ENCODE measurements around the gene OR52E6.

OR52E6 gene

GRCh38 chr11:5847711-5848110 is 6.0 kb upstream of the OR52E6 start:
- no peak for TF ChIP-seq REST (IDR thresholded peaks at IDR 0.05; ENCODE audit: low read depth)
- no peak for TF ChIP-seq YY1 (IDR thresholded peaks at IDR 0.05; ENCODE audit: low read depth)
- TF ChIP-seq CEBPB (IDR thresholded peaks at IDR 0.05) = no peak
- no peak for TF ChIP-seq EP300 (IDR thresholded peaks at IDR 0.05; ENCODE audit: borderline replicate concordance)

- TF ChIP-seq RAD21 (IDR thresholded peaks at IDR 0.05; ENCODE audit: low read depth) = no peak
- TF ChIP-seq CEBPB (IDR thresholded peaks at IDR 0.05) = no peak
- TF ChIP-seq EP300 (IDR thresholded peaks at IDR 0.05; ENCODE audit: borderline replicate concordance) = no peak
- TF ChIP-seq EGR1 (IDR thresholded peaks at IDR 0.05) = no peak
- TF ChIP-seq TEAD4 (IDR thresholded peaks at IDR 0.05) = no peak
- TF ChIP-seq MAX (IDR thresholded peaks at IDR 0.05) = no peak
- TF ChIP-seq TAF1 (IDR thresholded peaks at IDR 0.05; ENCODE audit: low read depth) = no peak
- no peak for TF ChIP-seq FOXM1 (IDR thresholded peaks at IDR 0.05; ENCODE audit: borderline replicate concordance, low read depth)
- TF ChIP-seq TCF12 (IDR thresholded peaks at IDR 0.05; ENCODE audit: low read depth) = no peak
- TF ChIP-seq USF1 (IDR thresholded peaks at IDR 0.05) = no peak
- TF ChIP-seq CREB1 (IDR thresholded peaks at IDR 0.05; ENCODE audit: low read depth) = no peak
Measured at GRCh38 chr11:5846701-5847100, 5.0 kb upstream of the OR52E6 start.

- TF ChIP-seq TEAD4 (IDR thresholded peaks at IDR 0.05) = no peak
- TF ChIP-seq YY1 (IDR thresholded peaks at IDR 0.05; ENCODE audit: low read depth) = no peak
- TF ChIP-seq USF1 (IDR thresholded peaks at IDR 0.05) = no peak
- TF ChIP-seq EGR1 (IDR thresholded peaks at IDR 0.05) = no peak
- TF ChIP-seq ZBTB7A (IDR thresholded peaks at IDR 0.05; ENCODE audit: low read depth) = no peak
- TF ChIP-seq RAD21 (IDR thresholded peaks at IDR 0.05; ENCODE audit: low read depth) = no peak
- TF ChIP-seq CEBPB (IDR thresholded peaks at IDR 0.05) = no peak
- no peak for TF ChIP-seq FOXM1 (IDR thresholded peaks at IDR 0.05; ENCODE audit: borderline replicate concordance, low read depth)
- TF ChIP-seq TCF12 (IDR thresholded peaks at IDR 0.05; ENCODE audit: low read depth) = no peak
- TF ChIP-seq REST (IDR thresholded peaks at IDR 0.05; ENCODE audit: low read depth) = no peak
- no peak for TF ChIP-seq TAF1 (IDR thresholded peaks at IDR 0.05; ENCODE audit: low read depth)
- TF ChIP-seq CREB1 (IDR thresholded peaks at IDR 0.05; ENCODE audit: low read depth) = no peak
- no peak for TF ChIP-seq EP300 (IDR thresholded peaks at IDR 0.05; ENCODE audit: borderline replicate concordance)
- no peak for TF ChIP-seq MAX (IDR thresholded peaks at IDR 0.05)
- no peak for TF ChIP-seq NFIC (IDR thresholded peaks at IDR 0.05)
Measured at GRCh38 chr11:5837695-5838094, 4.0 kb downstream of the OR52E6 start.

- TF ChIP-seq MAX (IDR thresholded peaks at IDR 0.05) = no peak
- no peak for TF ChIP-seq EP300 (IDR thresholded peaks at IDR 0.05; ENCODE audit: borderline replicate concordance)
- TF ChIP-seq ZBTB7A (IDR thresholded peaks at IDR 0.05; ENCODE audit: low read depth) = no peak
- no peak for TF ChIP-seq USF1 (IDR thresholded peaks at IDR 0.05)
- no peak for TF ChIP-seq FOXM1 (IDR thresholded peaks at IDR 0.05; ENCODE audit: borderline replicate concordance, low read depth)
- TF ChIP-seq NFIC (IDR thresholded peaks at IDR 0.05) = no peak
- no peak for TF ChIP-seq TCF12 (IDR thresholded peaks at IDR 0.05; ENCODE audit: low read depth)
- TF ChIP-seq EGR1 (IDR thresholded peaks at IDR 0.05) = no peak
Measured at GRCh38 chr11:5833446-5833845, 8.3 kb downstream of the OR52E6 start.

GRCh38 chr11:5831196-5831829 is 10.4 kb downstream of the OR52E6 start:
- no peak for TF ChIP-seq CREB1 (IDR thresholded peaks at IDR 0.05; ENCODE audit: low read depth)
- TF ChIP-seq YY1 (IDR thresholded peaks at IDR 0.05; ENCODE audit: low read depth) = no peak
- TF ChIP-seq EGR1 (IDR thresholded peaks at IDR 0.05) = no peak
- TF ChIP-seq RAD21 (IDR thresholded peaks at IDR 0.05; ENCODE audit: low read depth) = no peak
- no peak for TF ChIP-seq MAX (IDR thresholded peaks at IDR 0.05)
- no peak for TF ChIP-seq REST (IDR thresholded peaks at IDR 0.05; ENCODE audit: low read depth)
- TF ChIP-seq ZBTB7A (IDR thresholded peaks at IDR 0.05; ENCODE audit: low read depth) = no peak
- TF ChIP-seq EP300 (IDR thresholded peaks at IDR 0.05; ENCODE audit: borderline replicate concordance) = no peak
- TF ChIP-seq TAF1 (IDR thresholded peaks at IDR 0.05; ENCODE audit: low read depth) = no peak
- TF ChIP-seq FOXM1 (IDR thresholded peaks at IDR 0.05; ENCODE audit: borderline replicate concordance, low read depth) = no peak
- no peak for TF ChIP-seq CEBPB (IDR thresholded peaks at IDR 0.05)
- no peak for TF ChIP-seq TCF12 (IDR thresholded peaks at IDR 0.05; ENCODE audit: low read depth)
- TF ChIP-seq USF1 (IDR thresholded peaks at IDR 0.05) = no peak
- no peak for TF ChIP-seq NFIC (IDR thresholded peaks at IDR 0.05)
